Activated CD8-positive, alpha-beta memory T cell treated with anti-CD3 and anti-CD28 coated beads, Interleukin-2, amount 50 U/mL, for 48 hours (primary cell): ENCODE measurements around the gene NAALADL1.

Experiments
- DNase-seq: peaks from one replicate; pipeline ENCODE4 v3.0.0-alpha.2; 2020

NAALADL1 gene

DNA sequence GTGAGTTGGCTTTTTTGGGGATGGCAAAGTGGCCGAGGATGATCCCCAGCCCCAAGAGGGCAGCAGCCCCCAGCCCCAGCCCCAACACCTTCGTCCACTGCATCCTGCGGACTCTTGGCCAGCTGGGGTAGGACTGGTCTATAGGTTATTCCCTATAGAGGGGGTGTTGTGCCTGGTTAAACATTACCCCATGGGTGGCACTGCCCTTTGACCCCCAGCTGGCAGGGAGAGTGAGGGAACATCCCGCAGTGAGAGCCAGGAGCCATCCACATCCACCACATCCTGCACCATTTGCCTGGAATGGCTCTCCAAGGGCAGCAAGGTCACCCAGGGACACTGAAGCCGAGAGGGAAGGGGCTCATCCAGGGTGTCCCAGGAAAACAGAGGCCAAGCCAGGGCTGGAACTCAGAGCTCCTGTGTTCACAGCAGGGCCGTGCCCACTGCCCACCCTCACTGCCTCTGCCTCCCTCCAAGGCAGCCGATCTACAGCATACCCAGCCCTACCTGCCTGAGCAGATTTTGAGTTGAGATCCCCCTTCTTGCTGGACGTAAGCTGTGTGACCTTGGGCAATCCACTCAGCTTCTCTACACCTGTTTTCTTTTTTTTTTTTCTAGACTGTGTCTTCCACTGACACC lies at the start of gene NAALADL1:
Gene NAALADL1 (minus strand): TSS at position 135 of the 636 bp plus-strand sequence. CDS start 32 bp downstream, at position 103.
- DNase-seq, result no peak

GRCh38 chr11:65107751-65108468 lies 49.6 kb upstream of the NAALADL1 start:
- DNase-seq, result no peak

- no peak for DNase-seq
Measured at GRCh38 chr11:65107078-65107477, 48.7 kb upstream of the NAALADL1 start.

DNA sequence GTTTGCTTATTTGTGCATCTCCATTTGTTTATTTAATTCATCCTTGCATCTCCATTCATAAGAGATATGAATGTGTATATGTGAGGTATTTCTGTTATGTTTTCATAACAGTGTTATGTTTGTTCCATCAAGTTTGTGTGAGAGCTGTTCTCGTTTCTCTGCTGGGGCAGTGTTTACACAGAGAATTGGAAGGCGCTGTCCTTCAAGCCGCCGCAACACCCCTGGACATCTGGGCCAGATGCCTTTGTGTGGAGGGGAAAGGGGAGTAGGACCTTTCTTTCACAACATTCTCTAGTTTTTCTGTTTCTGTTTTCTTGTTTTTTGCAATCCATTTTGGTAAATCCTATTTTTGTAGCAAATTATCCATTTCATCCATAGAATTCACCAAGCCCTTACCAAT lies 46.3 kb upstream of the NAALADL1 start:
- no peak for DNase-seq

GRCh38 chr11:65103476-65103875 lies 45.1 kb upstream of the NAALADL1 start:
- DNase-seq, result no peak

GRCh38 chr11:65102142-65103095 lies 44.1 kb upstream of the NAALADL1 start:
- DNase-seq, result no peak

DNA sequence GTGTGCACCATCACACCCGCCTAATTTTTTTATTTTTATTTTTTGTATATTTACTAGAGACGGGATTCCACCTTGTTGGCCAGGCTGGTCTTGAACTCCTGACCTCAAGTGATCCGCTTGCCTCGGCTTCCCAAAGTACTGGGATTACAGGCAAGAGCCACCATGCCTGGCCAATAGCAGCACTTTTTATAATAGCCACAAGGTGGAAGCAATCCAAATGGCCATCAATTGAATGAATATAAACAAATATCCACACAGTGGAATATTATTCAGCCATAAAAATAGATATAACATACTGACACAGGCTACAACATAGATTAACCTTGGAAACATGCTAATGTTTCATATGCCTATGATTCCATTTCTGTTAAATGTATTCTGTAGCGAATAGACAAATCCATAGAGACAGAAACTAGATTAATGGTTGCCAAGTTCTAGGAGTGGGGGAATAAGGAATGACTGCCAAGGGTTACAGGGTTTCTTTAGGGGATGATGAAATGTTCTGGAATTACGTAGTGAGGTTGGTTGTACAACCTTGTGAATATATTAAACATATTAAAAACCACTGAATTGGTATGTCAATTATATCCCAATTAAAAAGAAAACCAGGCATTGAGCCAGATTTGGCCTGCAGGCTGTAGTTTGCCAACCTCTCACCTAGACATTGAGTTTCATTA lies 42.5 kb upstream of the NAALADL1 start:
- no peak for DNase-seq

GRCh38 chr11:65096926-65097325 lies 38.6 kb upstream of the NAALADL1 start:
- no peak for DNase-seq

GRCh38 chr11:65095974-65096806 lies 37.8 kb upstream of the NAALADL1 start, which contains the start of gene VPS51:
Gene VPS51 (plus strand): TSS chr11:65096214. CDS start chr11:65096251, 37 bp downstream.
- DNase-seq, result peak; percentile 91

DNA sequence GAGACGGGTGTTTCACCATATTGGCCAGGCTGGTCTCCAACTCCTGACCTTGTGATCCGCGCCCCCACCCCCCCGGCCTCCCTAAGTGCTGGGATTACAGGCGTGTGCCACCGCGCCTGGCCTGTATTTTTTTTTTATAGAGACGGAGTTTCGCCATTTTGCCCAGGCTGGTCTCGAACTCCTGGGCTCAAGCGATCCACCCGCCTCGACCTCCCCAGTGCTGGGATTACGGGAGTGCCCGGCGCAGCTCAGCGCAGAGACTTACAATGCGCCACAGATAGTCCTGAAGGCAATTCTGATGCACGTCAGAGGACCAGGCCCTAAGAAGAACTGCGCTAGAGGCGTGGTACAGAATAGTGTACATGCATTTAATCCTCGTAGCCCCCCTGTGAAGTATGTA lies 37.1 kb upstream of the NAALADL1 start:
- no peak for DNase-seq

DNA sequence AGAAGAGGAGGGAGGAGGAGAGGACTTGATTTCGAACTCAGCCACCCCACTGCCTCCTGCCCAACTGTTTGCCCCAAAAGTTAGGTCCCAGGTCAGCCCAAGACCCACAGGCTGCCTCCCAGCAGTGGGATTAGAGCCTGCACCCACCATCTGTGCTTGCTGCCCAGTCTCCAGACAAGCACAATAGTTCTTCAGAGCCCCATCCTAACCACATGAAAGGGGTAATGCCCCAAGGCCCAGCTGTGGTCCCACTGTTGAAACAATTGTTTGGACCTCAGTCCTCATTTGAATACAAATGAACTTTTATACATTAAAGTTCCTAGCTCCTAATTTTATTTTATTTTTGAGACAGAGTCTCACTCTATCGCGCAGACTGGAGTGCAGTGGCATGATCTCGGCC lies 32.3 kb upstream of the NAALADL1 start:
- no peak for DNase-seq

GRCh38 chr11:65089621-65090020 lies 31.3 kb upstream of the NAALADL1 start:
- no peak for DNase-seq

- DNase-seq, result no peak
Measured at GRCh38 chr11:65087827-65088226, 29.5 kb upstream of the NAALADL1 start.

GRCh38 chr11:65087216-65087615 lies 28.9 kb upstream of the NAALADL1 start:
- no peak for DNase-seq

DNA sequence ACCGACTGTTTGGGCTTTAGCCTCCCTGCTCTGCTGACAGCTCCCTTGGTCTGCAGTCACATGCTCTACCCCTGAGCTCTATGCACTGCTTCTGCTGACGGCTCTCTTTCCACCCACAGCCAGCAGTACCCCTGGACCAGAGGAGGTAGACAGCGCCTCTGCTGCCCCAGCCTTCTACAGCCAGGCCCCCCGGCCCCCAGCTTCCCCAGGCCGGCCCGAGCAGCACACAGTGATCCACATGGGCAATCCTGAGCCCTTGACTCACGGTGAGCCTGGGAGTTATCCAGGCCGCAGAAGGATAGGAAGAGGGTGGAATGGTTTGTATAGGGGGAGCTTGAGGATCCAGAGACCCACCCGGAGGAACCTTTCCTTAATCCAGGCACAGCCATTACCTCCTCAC lies 28.5 kb upstream of the NAALADL1 start:
- DNase-seq, result no peak

GRCh38 chr11:65085446-65085845 lies 27.1 kb upstream of the NAALADL1 start:
- no peak for DNase-seq

- DNase-seq, result no peak
Measured at GRCh38 chr11:65084598-65085375, 26.4 kb upstream of the NAALADL1 start.

DNA sequence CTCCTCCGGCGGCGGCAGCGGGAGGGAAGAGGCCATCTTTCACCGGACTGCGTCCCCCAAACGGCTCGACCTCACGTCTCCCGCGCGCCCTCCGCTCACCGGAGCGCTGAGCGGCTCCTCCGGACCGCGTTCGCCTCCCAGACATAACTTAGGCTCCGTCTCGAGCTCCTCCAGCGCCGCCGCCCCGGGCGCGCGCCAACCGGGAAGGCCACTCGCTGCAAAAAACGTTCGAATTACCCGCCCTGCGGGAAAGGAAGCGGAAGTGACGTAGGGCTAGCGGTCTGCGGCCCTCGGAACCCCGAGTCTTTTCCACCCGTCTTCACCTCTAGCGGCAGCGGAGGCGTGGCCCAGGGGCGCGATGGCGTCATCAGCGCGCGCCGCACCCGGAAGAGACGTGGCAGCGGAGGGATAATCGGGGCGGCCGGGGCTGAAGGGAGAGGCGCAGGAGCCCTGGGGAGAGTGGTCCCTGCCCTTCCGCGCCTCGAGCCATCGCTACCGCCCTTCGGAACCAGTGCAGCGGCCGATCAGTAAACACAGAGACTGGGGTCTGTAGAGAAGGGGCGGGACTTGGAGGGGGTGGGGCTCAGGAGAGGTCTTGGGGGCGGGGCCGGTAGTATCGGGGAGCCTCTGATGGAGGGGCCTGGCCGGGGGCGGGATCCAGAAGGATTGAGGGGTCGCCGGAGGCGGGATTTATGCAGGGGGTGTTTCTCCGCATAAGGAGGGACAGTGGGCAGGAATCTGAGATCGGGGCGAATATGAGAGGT lies 25.7 kb upstream of the NAALADL1 start, which contains the start of the genes CDCA5 and ZFPL1:
Gene CDCA5 (minus strand): TSS at position 207 of the 764 bp plus-strand sequence. CDS start 62 bp downstream, at position 145.
Gene ZFPL1 (plus strand): TSS at position 389 of the 764 bp plus-strand sequence. CDS start 477 bp downstream, outside the sequence.
- peak; percentile 99 for DNase-seq

DNA sequence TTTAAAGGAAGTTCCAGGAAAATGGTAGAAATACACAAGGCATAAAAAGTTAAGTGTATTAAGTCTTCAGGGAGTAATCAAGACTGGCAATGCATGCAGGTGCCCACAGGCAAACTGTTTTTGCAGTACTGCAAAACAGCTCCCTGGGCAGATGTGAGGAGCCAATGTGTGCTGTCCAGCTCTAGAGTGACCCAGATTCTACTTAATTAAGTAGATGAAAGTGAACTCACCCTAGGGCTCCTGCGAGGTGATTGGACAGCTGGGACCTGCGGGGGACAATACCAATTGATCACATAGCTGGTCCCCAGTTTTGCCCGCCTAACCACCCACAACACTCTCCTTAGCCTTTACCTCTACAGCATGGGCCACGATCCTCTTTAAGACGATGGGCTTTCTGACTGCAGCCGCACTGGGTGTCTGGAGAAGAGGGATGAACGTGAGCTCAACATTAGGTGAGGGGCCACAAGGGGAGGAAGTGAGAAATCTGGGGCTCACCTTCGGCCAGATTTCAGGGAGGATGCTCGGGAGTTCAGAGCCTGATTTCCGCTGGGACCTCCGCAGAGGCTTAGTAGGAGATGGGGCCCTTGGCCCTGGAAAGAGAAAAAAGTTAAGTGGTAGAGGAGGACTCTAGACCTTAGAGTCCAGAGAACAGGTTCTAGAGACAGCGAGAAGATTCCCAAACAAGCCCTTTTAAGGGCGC lies 24.9 kb upstream of the NAALADL1 start:
- DNase-seq, result no peak
